Hematopoietic multipotent progenitor cell treated with erythropoietin and hydrocortisone succinate and interleukin-3 and kit ligand, for 8 days (in vitro differentiated cells): ENCODE results near the gene C4orf36.

Experiments used
- DNase-seq: peaks from one replicate; pipeline ENCODE4 v3.0.0-alpha.2; 2015

C4orf36 gene

GRCh38 chr4:86891762-86892635 is at the start of gene C4orf36:
C4orf36 (minus strand) TSS chr4:86892422; CDS start chr4:86891520, 902 bp downstream.
- peak; percentile 47 for DNase-seq

GRCh38 chr4:86940920-86941460 is 48.8 kb upstream of the C4orf36 start:
- no peak for DNase-seq

- DNase-seq = no peak
Observed at GRCh38 chr4:86939729-86940575, 47.7 kb upstream of the C4orf36 start.

- no peak for DNase-seq
Observed at GRCh38 chr4:86938771-86939520, 46.7 kb upstream of the C4orf36 start.

- DNase-seq = peak; percentile 90
Observed at GRCh38 chr4:86935853-86936733, 43.9 kb upstream of the C4orf36 start.

- peak; percentile 38 for DNase-seq
Observed at GRCh38 chr4:86935566-86935852, 43.3 kb upstream of the C4orf36 start.

GRCh38 chr4:86934771-86935565 is 42.7 kb upstream of the C4orf36 start, which contains the start of gene AFF1:
AFF1 (plus strand) TSS chr4:86935011; CDS start chr4:86948534, 13,523 bp downstream.
- DNase-seq = peak; percentile 92

- DNase-seq = peak; percentile 49
Observed at GRCh38 chr4:86934147-86934770, 42.0 kb upstream of the C4orf36 start.

- no peak for DNase-seq
Observed at GRCh38 chr4:86928400-86929255, 36.4 kb upstream of the C4orf36 start.

- peak; percentile 14 for DNase-seq
Observed at GRCh38 chr4:86927843-86928395, 35.7 kb upstream of the C4orf36 start.

- no peak for DNase-seq
Observed at GRCh38 chr4:86926435-86927086, 34.3 kb upstream of the C4orf36 start.

GRCh38 chr4:86924811-86925210 is 32.6 kb upstream of the C4orf36 start:
- peak; percentile 40 for DNase-seq

GRCh38 chr4:86921608-86922252 is 29.5 kb upstream of the C4orf36 start:
- no peak for DNase-seq

- peak; percentile 53 for DNase-seq
Observed at GRCh38 chr4:86919561-86920223, 27.5 kb upstream of the C4orf36 start.

GRCh38 chr4:86918539-86919072 is 26.4 kb upstream of the C4orf36 start:
- no peak for DNase-seq

- peak; percentile 80 for DNase-seq
Observed at GRCh38 chr4:86917212-86918039, 25.2 kb upstream of the C4orf36 start.
